GM12878 (cell line): ENCODE measurements around the gene THADA. TPM values are rescaled to one million over a fixed set of nuclear protein-coding genes. Genes with fewer than 3 reads are reported as not detected.

Experiments
- ATAC-seq: fragments of 200-7000 bp; cut with Tn5 transposase; 3 replicates; pipeline ENCODE4 v1.9.1; 2020; ENCODE audit warnings: mild to moderate bottlenecking, moderate library complexity
- BruUV-seq: library from RNA; stranded (reverse); fragments of 400-500 nt; replicated peaks from 2 replicates; lab custom pipeline; 2021; lab: Mats Ljungman, UMichigan
- CTCF ChIA-PET: fragments of 300-600 bp; sonication (Branson Sonifier 250); formaldehyde crosslinking; extraction: SDS; loops from one replicate; lab custom pipeline; 2021; ENCODE audit warnings: inconsistent platforms; lab: Yijun Ruan, JAX
- POLR2A ChIA-PET: fragments of 350-600 bp; formaldehyde crosslinking; extraction: SDS; loops from one replicate; lab custom pipeline; 2021; ENCODE audit warnings: inconsistent platforms; lab: Charles Lee
- RAD21 ChIA-PET: fragments of 300-600 bp; sonication (Branson Sonifier 250); formaldehyde crosslinking; loops from one replicate; lab custom pipeline; 2023; ENCODE audit warnings: antibody characterized with exemption; ENCODE audit not compliant: unreplicated experiment; lab: Charles Lee
- SMC1A ChIA-PET: fragments of 300-600 bp; sonication (Branson Sonifier 250); formaldehyde crosslinking; loops from one replicate; lab custom pipeline; 2023; ENCODE audit not compliant: unreplicated experiment, uncharacterized antibody; lab: Charles Lee
- DNase-seq: peaks from one replicate; pipeline ENCODE4 v3.0.0-alpha.2; 2011; ENCODE audit warnings: low read depth, low spot score
- FAIRE-seq: peaks from 3 replicates; lab custom pipeline; 2011; peaks lifted over from hg19 to GRCh38; lab: Jason Lieb, UNC
- H2AFZ ChIP-seq: 2 replicates; pipeline ENCODE4 v1.6.0; 2011; ENCODE audit warnings: low read depth, low read length, control low read depth; ENCODE audit not compliant: control insufficient read depth
- H3K27ac ChIP-seq: 2 replicates; pipeline ENCODE4 v1.5.1; 2011; ENCODE audit warnings: control low read depth; ENCODE audit not compliant: control insufficient read depth, insufficient read depth
- H3K27me3 ChIP-seq, 2 experiments: replicated peaks in 1 of 2; 2 replicates each; pipeline versions ENCODE4 v1.6.0 to v1.6.1; 2011; ENCODE audit warnings: low read length in 1 of 2; ENCODE audit not compliant: control insufficient read depth in 2 of 2, insufficient read depth in 2 of 2
- H3K36me3 ChIP-seq, 2 experiments: 2 replicates each; pipeline ENCODE4 v1.5.1; 2011; ENCODE audit warnings: low read length in 1 of 2; ENCODE audit not compliant: control insufficient read depth in 2 of 2, insufficient read depth in 2 of 2
- H3K4me1 ChIP-seq: 2 replicates; pipeline ENCODE4 v1.6.1; 2011; ENCODE audit warnings: mild to moderate bottlenecking, low read length, moderate library complexity, mixed read lengths; ENCODE audit not compliant: control insufficient read depth, insufficient read depth
- H3K4me2 ChIP-seq: 2 replicates; pipeline ENCODE4 v1.6.0; 2011; ENCODE audit warnings: control low read depth; ENCODE audit not compliant: control insufficient read depth, insufficient read depth
- H3K4me3 ChIP-seq: fragments of 200-600 bp; sonication (generic); 2 replicates; pipeline ENCODE4 v1.5.1; 2016
- H3K79me2 ChIP-seq: 2 replicates; pipeline ENCODE4 v1.6.0; 2011; ENCODE audit warnings: low read length; ENCODE audit not compliant: control insufficient read depth, insufficient read depth
- H3K9ac ChIP-seq: 2 replicates; pipeline ENCODE4 v1.8.0; 2011; ENCODE audit warnings: low read length, control low read depth, mixed read lengths; ENCODE audit not compliant: control insufficient read depth, insufficient read depth
- H3K9me3 ChIP-seq: replicated peaks from 3 replicates; pipeline ENCODE4 v1.5.1; 2011; ENCODE audit warnings: mild to moderate bottlenecking, low read length; ENCODE audit not compliant: control insufficient read depth, insufficient read depth
- H4K20me1 ChIP-seq: 2 replicates; pipeline ENCODE4 v1.6.0; 2011; ENCODE audit not compliant: control insufficient read depth, insufficient read depth
- ATF7 ChIP-seq: fragments of 450-650 bp; IDR thresholded peaks from 2 replicates; pipeline ENCODE4 v1.6.1; 2016; ENCODE audit warnings: low read depth, mild to moderate bottlenecking
- CBX3 ChIP-seq: fragments of 200-600 bp; sonication (generic); IDR thresholded peaks from 2 replicates; pipeline ENCODE4 v1.6.1; 2016; ENCODE audit warnings: low read depth, borderline replicate concordance
- EZH2 ChIP-seq: IDR thresholded peaks from 2 replicates; pipeline ENCODE4 v1.6.1; 2012; ENCODE audit warnings: low read depth, mild to moderate bottlenecking, control low read depth, inconsistent platforms, low read length, borderline replicate concordance; ENCODE audit not compliant: control insufficient read depth
- FOS ChIP-seq: IDR thresholded peaks from 3 replicates; pipeline ENCODE4 v1.6.1; 2011; ENCODE audit warnings: borderline replicate concordance; ENCODE audit not compliant: insufficient read length; ENCODE audit errors: extremely low read depth
- FOXM1 ChIP-seq: IDR thresholded peaks from 2 replicates; pipeline ENCODE4 v1.6.1; 2012; ENCODE audit warnings: low read depth, mild to moderate bottlenecking, inconsistent platforms, low read length, moderate library complexity
- GATAD2B ChIP-seq: fragments of 450-650 bp; conservative IDR thresholded peaks from 2 replicates; pipeline ENCODE4 v1.6.1; 2017; ENCODE audit warnings: low read depth, mild to moderate bottlenecking, moderate library complexity
- KDM1A ChIP-seq: fragments of 200-600 bp; sonication (generic); IDR thresholded peaks from 2 replicates; pipeline ENCODE4 v1.6.1; 2016; ENCODE audit warnings: borderline replicate concordance
- KLF5 ChIP-seq: fragments of 450-650 bp; IDR thresholded peaks from 2 replicates; pipeline ENCODE4 v1.6.1; 2014; ENCODE audit warnings: mild to moderate bottlenecking; ENCODE audit not compliant: partially characterized antibody
- MTA2 ChIP-seq: fragments of 450-650 bp; IDR thresholded peaks from 2 replicates; pipeline ENCODE4 v1.6.1; 2016; ENCODE audit warnings: low read depth, mild to moderate bottlenecking, moderate library complexity
- POU2F2 ChIP-seq: IDR thresholded peaks from 3 replicates; pipeline ENCODE4 v1.6.1; 2011; ENCODE audit warnings: low read depth, mild to moderate bottlenecking, low read length, borderline replicate concordance
- SIN3A ChIP-seq: IDR thresholded peaks from 2 replicates; pipeline ENCODE4 v1.6.1; 2012; ENCODE audit warnings: low read depth, low read length, improper control_type of control experiment
- SPI1 ChIP-seq: IDR thresholded peaks from 2 replicates; pipeline ENCODE4 v1.6.1; 2011; ENCODE audit warnings: low read depth, mild to moderate bottlenecking, low read length, moderate library complexity, borderline replicate concordance; ENCODE audit not compliant: insufficient read depth
- SREBF1 ChIP-seq: IDR thresholded peaks from 2 replicates; pipeline ENCODE4 v1.6.1; 2012; ENCODE audit warnings: mild to moderate bottlenecking, low read length
- TCF12 ChIP-seq: IDR thresholded peaks from 2 replicates; pipeline ENCODE4 v1.6.1; 2011; ENCODE audit warnings: low read depth, mild to moderate bottlenecking, low read length
- TCF3 ChIP-seq: IDR thresholded peaks from 2 replicates; pipeline ENCODE4 v1.6.1; 2012; ENCODE audit warnings: low read depth, mild to moderate bottlenecking, low read length, borderline replicate concordance; ENCODE audit not compliant: insufficient read depth
- ZBTB11 ChIP-seq: fragments of 450-650 bp; formaldehyde crosslinking; IDR thresholded peaks from 2 replicates; pipeline ENCODE4 v1.5.0; 2022; ENCODE audit warnings: mild to moderate bottlenecking, missing genetic modification characterization
- ZSCAN29 ChIP-seq: fragments of 450-650 bp; IDR thresholded peaks from 2 replicates; pipeline ENCODE4 v1.6.1; 2017; ENCODE audit warnings: mild to moderate bottlenecking, moderate library complexity
- ZZZ3 ChIP-seq: IDR thresholded peaks from 2 replicates; pipeline ENCODE4 v1.6.1; 2011; ENCODE audit warnings: low read depth; ENCODE audit not compliant: control insufficient read depth, insufficient read length
- WGBS: methylation state at CpG from one replicate; pipeline ENCODE4 v1.1.6; 2016; ENCODE audit warnings: low lambda C conversion rate; ENCODE audit not compliant: insufficient replicate concordance, insufficient coverage; ENCODE audit errors: missing lambda C conversion rate; 5-methylcytosine and 5-hydroxymethylcytosine counted together
- in situ Hi-C: fragments of 300-500 bp; cut with MboI; formaldehyde crosslinking; loops from 9 replicates; pipeline ENCODE4 v1.14.3; 2018; ENCODE audit warnings: mixed read lengths
- intact Hi-C: fragments of 100-400 bp; cut with micrococcal nuclease; formaldehyde crosslinking; loops from one replicate; pipeline ENCODE4 v1.14.2; 2022; ENCODE audit not compliant: unreplicated experiment
- polyA plus RNA-seq, 11 experiments: library from polyadenylated mRNA; depleted of rRNA in 4 of 11; unstranded in 6 of 11; stranded (reverse) in 5 of 11; fragments of >200 nt; fragmentation: Nextera tagmentation in 4 of 11; fragmentation: Illumina TruSeq in 1 of 11; extraction: Ambion mirVana in 4 of 11; extraction: Trizol in 1 of 11; gene quantifications; 1 replicate in 1 of 11; 2 replicates in 10 of 11; pipeline versions ENCODE4 v1.2.1 to v1.2.3, GENCODE V29; 2011 to 2016; ENCODE audit warnings: inconsistent platforms in 2 of 11, missing spikeins in 2 of 11, low read depth in 1 of 11
- total RNA-seq, 4 experiments: library from RNA; depleted of rRNA in 3 of 4; stranded (reverse); fragments of >200 nt in 3 of 4; fragmentation: Illumina TruSeq in 1 of 4; extraction: Trizol in 1 of 4; gene quantifications; 2 replicates each; pipeline versions ENCODE4 v1.2.1 to v1.2.3, GENCODE V29; 2013 to 2021
- TF ChIP-seq, protein P1 (sequence below): fragments of 450-650 bp; IDR thresholded peaks from 2 replicates; pipeline ENCODE4 v1.6.1; 2017; ENCODE audit warnings: borderline replicate concordance

The THADA gene
- total and polyA plus RNA-seq, 10 of the 15 experiments (the other 5 are each of a cell fraction or from before 2014, with no cell fraction given) = 14.6 to 33.2 (median 23.2) TPM

- Histone ChIP-seq H3K4me3 (no peak overlapping the region), H2AFZ (no peak overlapping the region), H3K27ac (no peak overlapping the region), H3K36me3 (peaks cover 13 to 26% of the 10 kb centered on the region in 2 experiments), H3K9ac (no peak overlapping the region), H3K4me2 (no peak overlapping the region), H3K9me3 (peaks cover 37% of the 10 kb centered on the region), H3K79me2 (no peaks in the 10 kb centered on the region), H4K20me1 (no peaks in the 10 kb centered on the region), H3K4me1 (no peaks in the 10 kb centered on the region), H3K27me3 (no peaks in the 10 kb centered on the region)
- ChIA-PET POLR2A (no interaction called here), SMC1A (interaction anchor here (1.6 kb wide), 1 partner anchor 32 kb away, joined by 3 read pairs; no protein-coding TSS in a partner anchor), CTCF (interaction anchor here (0.6 kb wide), 1 partner anchor 1051 kb away, joined by 3 read pairs; no protein-coding TSS in a partner anchor), RAD21 (no interaction called here)
- FAIRE-seq = no peak
- no peak for DNase-seq
- TF ChIP-seq SREBF1 = no peak
- TF ChIP-seq KLF5 = no peak
- no peak for TF ChIP-seq POU2F2
- no peak for TF ChIP-seq SPI1
- TF ChIP-seq FOS = no peak
- TF ChIP-seq FOXM1 = no peak
- TF ChIP-seq ZBTB11 (CRISPR knock-in tag) = no peak
- TF ChIP-seq SIN3A = no peak
- TF ChIP-seq TCF3 = no peak
- TF ChIP-seq, protein P1, sequence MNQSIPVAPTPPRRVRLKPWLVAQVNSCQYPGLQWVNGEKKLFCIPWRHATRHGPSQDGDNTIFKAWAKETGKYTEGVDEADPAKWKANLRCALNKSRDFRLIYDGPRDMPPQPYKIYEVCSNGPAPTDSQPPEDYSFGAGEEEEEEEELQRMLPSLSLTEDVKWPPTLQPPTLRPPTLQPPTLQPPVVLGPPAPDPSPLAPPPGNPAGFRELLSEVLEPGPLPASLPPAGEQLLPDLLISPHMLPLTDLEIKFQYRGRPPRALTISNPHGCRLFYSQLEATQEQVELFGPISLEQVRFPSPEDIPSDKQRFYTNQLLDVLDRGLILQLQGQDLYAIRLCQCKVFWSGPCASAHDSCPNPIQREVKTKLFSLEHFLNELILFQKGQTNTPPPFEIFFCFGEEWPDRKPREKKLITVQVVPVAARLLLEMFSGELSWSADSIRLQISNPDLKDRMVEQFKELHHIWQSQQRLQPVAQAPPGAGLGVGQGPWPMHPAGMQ = no peak
- no peak for TF ChIP-seq ZSCAN29
- TF ChIP-seq CBX3 = no peak
- TF ChIP-seq EZH2 = no peak
- TF ChIP-seq GATAD2B = no peak
- no peak for TF ChIP-seq KDM1A
- TF ChIP-seq ZZZ3 = no peak
- no peak for TF ChIP-seq TCF12
- TF ChIP-seq MTA2 = no peak
- TF ChIP-seq ATF7 = no peak
- intact Hi-C loops (no loop called here), in situ Hi-C loops (no loop called here)
- 96% methylated on average over 2 of the region's 2 CpGs for WGBS
- ATAC-seq = no peak
- BruUV-seq = no TSS peak
Measured at GRCh38 chr2:43285987-43286386, 309.9 kb downstream of the THADA start.
